Parathyroid adenoma (tissue), 2 donors: ENCODE data around the gene STAT1.

Source experiments
- H2AFZ ChIP-seq: fragments of 300-600 bp; sonication (generic); one replicate; pipeline ENCODE4 v1.7.0; 2017; ENCODE audit warnings: antibody characterized with exemption, mild to moderate bottlenecking
- H3K27ac ChIP-seq: fragments of 300-600 bp; sonication (generic); one replicate; pipeline ENCODE4 v1.7.0; 2017
- H3K27me3 ChIP-seq: fragments of 300-600 bp; sonication (generic); one replicate; pipeline ENCODE4 v1.7.0; 2017; ENCODE audit warnings: low read length; ENCODE audit not compliant: control insufficient read depth, insufficient read depth
- H3K36me3 ChIP-seq: fragments of 300-600 bp; sonication (generic); one replicate; pipeline ENCODE4 v1.7.0; 2017; ENCODE audit warnings: low read length; ENCODE audit not compliant: control insufficient read depth, insufficient read depth
- H3K4me1 ChIP-seq: fragments of 300-600 bp; sonication (generic); one replicate; pipeline ENCODE4 v1.7.0; 2017; ENCODE audit warnings: control low read depth
- H3K4me2 ChIP-seq: fragments of 300-600 bp; sonication (generic); one replicate; pipeline ENCODE4 v1.7.0; 2017; ENCODE audit warnings: low read length
- H3K4me3 ChIP-seq: fragments of 300-600 bp; sonication (generic); one replicate; pipeline ENCODE4 v1.7.0; 2017; ENCODE audit warnings: low read depth, low read length
- H3K79me2 ChIP-seq: fragments of 300-600 bp; sonication (generic); one replicate; pipeline ENCODE4 v1.7.0; 2017; ENCODE audit warnings: control low read depth
- H3K9ac ChIP-seq: fragments of 300-600 bp; sonication (generic); one replicate; pipeline ENCODE4 v1.7.0; 2017; ENCODE audit warnings: mild to moderate bottlenecking
- H3K9me3 ChIP-seq: fragments of 300-600 bp; sonication (generic); one replicate; pipeline ENCODE4 v1.7.0; 2017; ENCODE audit warnings: low read length; ENCODE audit not compliant: control insufficient read depth
- TF ChIP-seq, protein P1 (sequence below): fragments of 300-600 bp; sonication (generic); IDR thresholded peaks from one replicate; pipeline ENCODE4 v1.7.0; 2017; ENCODE audit warnings: antibody characterized with exemption, mild to moderate bottlenecking
- donor health status: primary hyperparathyroidism.

STAT1 gene

DNA sequence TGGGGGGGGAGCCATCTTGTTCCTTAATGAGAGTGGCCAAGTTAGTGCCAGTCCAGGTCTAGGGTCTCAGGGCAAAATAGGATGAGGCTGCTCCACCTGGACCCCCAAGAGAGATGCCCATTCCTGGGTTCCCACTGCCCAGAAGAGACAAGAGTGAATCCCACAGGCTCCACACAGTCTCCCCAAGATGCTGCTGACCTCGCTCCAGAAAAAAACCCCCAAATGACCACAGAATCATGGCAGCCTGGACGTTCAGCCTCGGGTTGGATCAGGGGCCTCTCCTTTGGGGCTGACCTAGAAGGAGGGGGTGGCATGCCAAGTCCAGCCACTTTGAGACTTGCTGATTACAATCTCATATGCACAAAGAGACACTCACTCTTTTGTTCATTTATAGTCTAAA lies 25.1 kb downstream of the STAT1 start:
- Histone ChIP-seq H3K36me3 (no peaks in the 10 kb centered on the region), H3K9ac (no peak overlapping the region)

DNA sequence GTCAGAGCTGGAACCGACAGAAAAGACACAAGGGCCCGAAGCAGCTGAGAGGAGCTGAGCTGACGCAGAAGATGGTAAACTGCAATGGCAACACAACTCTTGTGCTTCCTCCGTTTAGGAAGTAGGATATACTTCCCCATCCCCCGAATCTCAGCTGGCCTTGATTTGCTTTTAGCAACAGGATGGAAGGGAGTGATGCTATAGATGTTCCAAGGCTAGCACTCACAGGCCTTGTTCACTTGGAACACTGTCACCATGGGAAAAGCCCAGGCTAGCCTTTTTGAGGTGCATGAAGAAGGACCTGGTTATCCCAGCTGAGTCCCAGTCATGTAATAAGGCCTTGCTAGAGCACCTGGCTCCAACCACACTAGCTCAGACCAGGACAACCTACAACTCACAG lies 26.0 kb downstream of the STAT1 start:
- Histone ChIP-seq H3K9me3 (no peaks in the 10 kb centered on the region), H3K36me3 (no peaks in the 10 kb centered on the region), H3K79me2 (no peaks in the 10 kb centered on the region), H2AFZ (no peak overlapping the region), H3K4me2 (no peak overlapping the region), H3K27ac (no peak overlapping the region), H3K9ac (no peak overlapping the region), H3K27me3 (no peaks in the 10 kb centered on the region), H3K4me1 (peaks cover 14% of the 10 kb centered on the region), H3K4me3 (no peak overlapping the region)
- TF ChIP-seq, protein P1, sequence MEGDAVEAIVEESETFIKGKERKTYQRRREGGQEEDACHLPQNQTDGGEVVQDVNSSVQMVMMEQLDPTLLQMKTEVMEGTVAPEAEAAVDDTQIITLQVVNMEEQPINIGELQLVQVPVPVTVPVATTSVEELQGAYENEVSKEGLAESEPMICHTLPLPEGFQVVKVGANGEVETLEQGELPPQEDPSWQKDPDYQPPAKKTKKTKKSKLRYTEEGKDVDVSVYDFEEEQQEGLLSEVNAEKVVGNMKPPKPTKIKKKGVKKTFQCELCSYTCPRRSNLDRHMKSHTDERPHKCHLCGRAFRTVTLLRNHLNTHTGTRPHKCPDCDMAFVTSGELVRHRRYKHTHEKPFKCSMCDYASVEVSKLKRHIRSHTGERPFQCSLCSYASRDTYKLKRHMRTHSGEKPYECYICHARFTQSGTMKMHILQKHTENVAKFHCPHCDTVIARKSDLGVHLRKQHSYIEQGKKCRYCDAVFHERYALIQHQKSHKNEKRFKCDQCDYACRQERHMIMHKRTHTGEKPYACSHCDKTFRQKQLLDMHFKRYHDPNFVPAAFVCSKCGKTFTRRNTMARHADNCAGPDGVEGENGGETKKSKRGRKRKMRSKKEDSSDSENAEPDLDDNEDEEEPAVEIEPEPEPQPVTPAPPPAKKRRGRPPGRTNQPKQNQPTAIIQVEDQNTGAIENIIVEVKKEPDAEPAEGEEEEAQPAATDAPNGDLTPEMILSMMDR: no peak

More for the DNA sequence above, 25.1 kb downstream of the STAT1 start:
- H3K4me3 ChIP-seq: no peak overlapping the region
- H3K4me2 ChIP-seq: no peak overlapping the region
- H3K27ac ChIP-seq: no peak overlapping the region
- H3K79me2 ChIP-seq: no peaks in the 10 kb centered on the region
- H3K4me1 ChIP-seq: peaks cover 18% of the 10 kb centered on the region
- TF ChIP-seq, protein P1: no peak
- H3K27me3 ChIP-seq: no peaks in the 10 kb centered on the region
- no peak overlapping the region for H2AFZ ChIP-seq
- no peaks in the 10 kb centered on the region for H3K9me3 ChIP-seq

DNA sequence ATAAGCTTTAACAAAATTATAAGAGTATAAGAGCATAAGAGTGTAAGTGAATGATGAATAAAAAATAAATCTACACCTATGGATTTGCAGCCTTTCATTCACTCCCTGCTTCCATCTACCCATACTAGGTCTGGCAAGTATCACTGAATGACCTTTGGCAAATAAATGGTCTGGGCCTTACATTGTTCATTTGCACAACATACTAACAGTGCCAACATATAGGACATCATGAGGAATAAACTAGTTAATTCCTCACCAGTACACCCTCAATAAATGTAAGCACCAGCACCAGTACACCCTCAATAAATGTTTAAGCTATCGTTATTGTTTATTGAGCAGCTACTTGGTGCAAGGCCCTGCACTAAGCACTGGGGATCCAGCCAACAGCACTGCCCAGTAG lies 26.9 kb downstream of the STAT1 start:
- Histone ChIP-seq H3K27me3 (no peaks in the 10 kb centered on the region), H3K4me2 (no peak overlapping the region), H2AFZ (no peak overlapping the region), H3K27ac (no peak overlapping the region), H3K9me3 (no peaks in the 10 kb centered on the region), H3K4me1 (peaks cover 10% of the 10 kb centered on the region), H3K4me3 (no peak overlapping the region), H3K36me3 (no peaks in the 10 kb centered on the region), H3K79me2 (no peaks in the 10 kb centered on the region), H3K9ac (no peak overlapping the region)
- TF ChIP-seq, protein P1: no peak

DNA sequence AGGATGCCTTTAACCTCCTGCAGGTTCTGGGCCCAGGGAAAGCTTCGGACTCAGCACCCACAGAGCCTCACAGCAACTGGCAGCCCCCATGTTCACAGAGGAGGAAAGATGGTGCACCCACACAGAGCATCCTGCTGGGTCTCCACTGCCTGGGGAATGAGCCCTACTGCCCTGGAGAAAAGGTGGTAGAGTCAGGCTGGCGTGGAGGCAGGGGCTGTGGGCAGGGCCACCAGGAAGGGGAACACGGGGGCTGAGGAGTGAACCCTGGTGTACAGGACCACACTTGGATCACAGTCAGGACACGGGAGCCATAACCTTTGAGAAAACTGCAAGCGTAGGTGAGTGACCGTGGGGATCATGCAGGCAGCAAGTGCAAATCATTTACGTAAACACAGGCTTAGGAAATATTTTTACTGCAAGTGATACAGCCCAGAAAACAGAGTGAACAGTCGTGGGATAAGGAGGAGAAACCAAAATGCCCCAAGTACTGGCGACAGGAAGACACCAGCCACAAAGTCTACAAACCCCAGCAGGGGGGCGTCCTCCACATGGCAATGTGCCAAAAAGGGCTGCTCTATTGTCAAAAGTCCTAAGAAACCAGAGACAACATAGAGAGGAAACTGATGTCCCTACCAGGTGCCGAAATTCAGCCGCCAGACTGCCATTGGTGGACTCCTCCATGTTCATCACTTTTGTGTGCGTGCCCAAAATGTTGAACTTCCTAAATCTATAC lies 27.6 kb downstream of the STAT1 start:
- Histone ChIP-seq H3K27ac (no peak overlapping the region), H3K4me1 (peaks cover 12% of the 10 kb centered on the region), H3K4me2 (no peak overlapping the region), H3K9me3 (no peaks in the 10 kb centered on the region), H3K27me3 (no peaks in the 10 kb centered on the region), H3K4me3 (no peak overlapping the region), H3K79me2 (no peaks in the 10 kb centered on the region), H3K9ac (no peak overlapping the region), H2AFZ (no peak overlapping the region), H3K36me3 (no peaks in the 10 kb centered on the region)
- TF ChIP-seq, protein P1: no peak

DNA sequence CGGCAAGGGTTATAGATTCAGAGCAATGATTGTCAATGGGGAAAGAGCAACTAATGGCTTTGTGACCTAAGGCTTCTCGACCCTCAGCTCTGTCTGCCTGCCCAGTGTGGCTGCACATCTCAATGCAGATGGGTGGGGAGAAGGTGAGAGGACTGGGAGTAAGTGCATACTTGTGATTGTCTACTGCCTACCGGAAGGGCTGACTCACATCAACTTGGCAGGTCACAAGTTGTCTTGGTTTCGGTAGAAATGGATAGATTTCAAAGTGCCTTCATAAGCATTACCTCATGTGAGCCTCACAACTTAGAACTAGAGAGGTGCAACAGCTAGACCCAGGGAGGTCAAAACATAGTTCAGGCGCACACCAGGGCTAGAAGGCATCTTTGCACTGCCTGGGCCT lies 29.4 kb downstream of the STAT1 start:
- TF ChIP-seq, protein P1: no peak
- Histone ChIP-seq H3K79me2 (no peaks in the 10 kb centered on the region), H2AFZ (no peak overlapping the region), H3K9me3 (no peaks in the 10 kb centered on the region), H3K4me2 (no peak overlapping the region), H3K27me3 (no peaks in the 10 kb centered on the region), H3K27ac (no peak overlapping the region), H3K4me3 (no peak overlapping the region), H3K4me1 (peaks cover 25% of the 10 kb centered on the region), H3K36me3 (no peaks in the 10 kb centered on the region), H3K9ac (no peak overlapping the region)
